Activated naive CD8-positive, alpha-beta T cell treated with anti-CD3 and anti-CD28 coated beads for 36 hours (primary cell): Measurements from ENCODE around the gene LASP1. TPM values are rescaled to one million over a fixed set of nuclear protein-coding genes. Genes with fewer than 3 reads are reported as not detected.

Experiments
- DNase-seq: peaks from one replicate; pipeline ENCODE4 v3.0.0; 2021
- H3K27ac Mint-ChIP-seq: one replicate; pipeline ENCODE4 v1.8.0; 2022; ENCODE audit warnings: mild to moderate bottlenecking, moderate library complexity, mixed read lengths
- H3K27me3 Mint-ChIP-seq: one replicate; pipeline ENCODE4 v1.8.0; 2022; ENCODE audit warnings: mild to moderate bottlenecking, mixed read lengths
- H3K36me3 Mint-ChIP-seq: one replicate; pipeline ENCODE4 v1.8.0; 2021; ENCODE audit warnings: mild to moderate bottlenecking, mixed read lengths
- H3K4me1 Mint-ChIP-seq: one replicate; pipeline ENCODE4 v1.8.0; 2021; ENCODE audit warnings: mixed read lengths
- H3K4me3 Mint-ChIP-seq: one replicate; pipeline ENCODE4 v1.8.0; 2022; ENCODE audit warnings: mild to moderate bottlenecking, moderate library complexity, mixed read lengths
- H3K9me3 Mint-ChIP-seq: one replicate; pipeline ENCODE4 v1.8.0; 2022; ENCODE audit warnings: mixed read lengths
- total RNA-seq, 2 experiments: library from RNA; stranded (reverse); gene quantifications; one replicate each; pipeline ENCODE4 v1.2.3, GENCODE V29; 2021

Gene LASP1
- total RNA-seq, 2 experiments from 2014 or later, result 131 TPM

GRCh38 chr17:38877130-38877851 lies 7.4 kb downstream of the LASP1 start:
- H3K27me3 Mint-ChIP-seq, result no peaks in the 10 kb centered on the region
- no peaks in the 10 kb centered on the region for H3K9me3 Mint-ChIP-seq
- H3K36me3 Mint-ChIP-seq, result peaks cover 48% of the 10 kb centered on the region
- peak overlapping the region; percentile 87 for H3K27ac Mint-ChIP-seq
- DNase-seq, result peak; percentile 56
- peaks cover 93% of the 10 kb centered on the region for H3K4me1 Mint-ChIP-seq
- peak overlapping the region; percentile 62 for H3K4me3 Mint-ChIP-seq

GRCh38 chr17:38879878-38880665 lies 10.2 kb downstream of the LASP1 start:
- peak overlapping the region; percentile 96 for H3K27ac Mint-ChIP-seq
- H3K27me3 Mint-ChIP-seq, result no peaks in the 10 kb centered on the region
- peak overlapping the region; percentile 44 for H3K4me3 Mint-ChIP-seq
- H3K36me3 Mint-ChIP-seq, result peaks cover 61% of the 10 kb centered on the region
- peaks cover 91% of the 10 kb centered on the region for H3K4me1 Mint-ChIP-seq
- DNase-seq, result no peak
- no peaks in the 10 kb centered on the region for H3K9me3 Mint-ChIP-seq

GRCh38 chr17:38881600-38882191 lies 11.8 kb downstream of the LASP1 start:
- H3K27me3 Mint-ChIP-seq, result no peaks in the 10 kb centered on the region
- H3K36me3 Mint-ChIP-seq, result peaks cover 65% of the 10 kb centered on the region
- peak overlapping the region; percentile 69 for H3K4me3 Mint-ChIP-seq
- peak; percentile 75 for DNase-seq
- H3K9me3 Mint-ChIP-seq, result no peaks in the 10 kb centered on the region
- H3K27ac Mint-ChIP-seq, result peak overlapping the region; percentile 96
- H3K4me1 Mint-ChIP-seq, result peaks cover 92% of the 10 kb centered on the region

- Mint-ChIP-seq H3K4me3 (no peak overlapping the region), H3K9me3 (no peaks in the 10 kb centered on the region), H3K27ac (peak overlapping the region; percentile 96), H3K27me3 (no peaks in the 10 kb centered on the region), H3K4me1 (peaks cover 92% of the 10 kb centered on the region), H3K36me3 (peaks cover 62% of the 10 kb centered on the region)
- DNase-seq, result no peak
Measured at GRCh38 chr17:38882870-38883269, 13.0 kb downstream of the LASP1 start.

GRCh38 chr17:38883592-38884526 lies 14.0 kb downstream of the LASP1 start:
- H3K9me3 Mint-ChIP-seq, result no peaks in the 10 kb centered on the region
- H3K4me1 Mint-ChIP-seq, result peaks cover 90% of the 10 kb centered on the region
- H3K4me3 Mint-ChIP-seq, result peak overlapping the region; percentile 71
- H3K27ac Mint-ChIP-seq, result peak overlapping the region; percentile 96
- no peak for DNase-seq
- H3K36me3 Mint-ChIP-seq, result peaks cover 56% of the 10 kb centered on the region
- no peaks in the 10 kb centered on the region for H3K27me3 Mint-ChIP-seq

GRCh38 chr17:38885044-38885727 lies 15.3 kb downstream of the LASP1 start:
- H3K9me3 Mint-ChIP-seq, result no peaks in the 10 kb centered on the region
- peaks cover 58% of the 10 kb centered on the region for H3K36me3 Mint-ChIP-seq
- H3K4me3 Mint-ChIP-seq, result peak overlapping the region; percentile 0
- DNase-seq, result no peak
- peak overlapping the region; percentile 15 for H3K27ac Mint-ChIP-seq
- H3K27me3 Mint-ChIP-seq, result no peaks in the 10 kb centered on the region
- peaks cover 90% of the 10 kb centered on the region for H3K4me1 Mint-ChIP-seq

- H3K4me3 Mint-ChIP-seq, result peak overlapping the region; percentile 0
- H3K9me3 Mint-ChIP-seq, result no peaks in the 10 kb centered on the region
- H3K27me3 Mint-ChIP-seq, result no peaks in the 10 kb centered on the region
- peaks cover 57% of the 10 kb centered on the region for H3K36me3 Mint-ChIP-seq
- DNase-seq, result no peak
- peak overlapping the region; percentile 51 for H3K27ac Mint-ChIP-seq
- H3K4me1 Mint-ChIP-seq, result peaks cover 90% of the 10 kb centered on the region
Measured at GRCh38 chr17:38885728-38886642, 16.1 kb downstream of the LASP1 start.

GRCh38 chr17:38886643-38887010 lies 16.8 kb downstream of the LASP1 start:
- Mint-ChIP-seq H3K27me3 (no peaks in the 10 kb centered on the region), H3K9me3 (no peaks in the 10 kb centered on the region), H3K36me3 (peaks cover 50% of the 10 kb centered on the region), H3K4me3 (peak overlapping the region; percentile 22), H3K27ac (peak overlapping the region; percentile 51), H3K4me1 (peaks cover 89% of the 10 kb centered on the region)
- DNase-seq, result no peak

- Mint-ChIP-seq H3K27me3 (no peaks in the 10 kb centered on the region), H3K4me3 (no peak overlapping the region), H3K36me3 (peaks cover 39% of the 10 kb centered on the region), H3K9me3 (no peaks in the 10 kb centered on the region), H3K4me1 (peaks cover 87% of the 10 kb centered on the region), H3K27ac (no peak overlapping the region)
- no peak for DNase-seq
Measured at GRCh38 chr17:38888842-38889241, 19.0 kb downstream of the LASP1 start.

- H3K27me3 Mint-ChIP-seq, result no peaks in the 10 kb centered on the region
- peaks cover 44% of the 10 kb centered on the region for H3K36me3 Mint-ChIP-seq
- H3K27ac Mint-ChIP-seq, result peak overlapping the region; percentile 75
- H3K9me3 Mint-ChIP-seq, result no peaks in the 10 kb centered on the region
- DNase-seq, result no peak
- peaks cover 89% of the 10 kb centered on the region for H3K4me1 Mint-ChIP-seq
- peak overlapping the region; percentile 45 for H3K4me3 Mint-ChIP-seq
Measured at GRCh38 chr17:38889745-38890409, 20.0 kb downstream of the LASP1 start.

GRCh38 chr17:38890410-38890746 lies 20.5 kb downstream of the LASP1 start:
- Mint-ChIP-seq H3K4me3 (peak overlapping the region; percentile 45), H3K36me3 (peaks cover 42% of the 10 kb centered on the region), H3K27me3 (no peaks in the 10 kb centered on the region), H3K27ac (peak overlapping the region; percentile 75), H3K9me3 (no peaks in the 10 kb centered on the region), H3K4me1 (peaks cover 84% of the 10 kb centered on the region)
- no peak for DNase-seq

- H3K36me3 Mint-ChIP-seq, result peaks cover 45% of the 10 kb centered on the region
Measured at GRCh38 chr17:38891441-38891840, 21.6 kb downstream of the LASP1 start.

GRCh38 chr17:38892083-38892482 lies 22.2 kb downstream of the LASP1 start:
- H3K27me3 Mint-ChIP-seq, result no peaks in the 10 kb centered on the region
- peaks cover 51% of the 10 kb centered on the region for H3K36me3 Mint-ChIP-seq
- peak overlapping the region; percentile 4 for H3K4me3 Mint-ChIP-seq
- H3K27ac Mint-ChIP-seq, result peak overlapping the region; percentile 75
- DNase-seq, result no peak
- peaks cover 82% of the 10 kb centered on the region for H3K4me1 Mint-ChIP-seq
- no peaks in the 10 kb centered on the region for H3K9me3 Mint-ChIP-seq

More at GRCh38 chr17:38891441-38891840, 21.6 kb downstream of the LASP1 start:
- H3K27ac Mint-ChIP-seq, result peak overlapping the region; percentile 75
- no peak for DNase-seq
- peak overlapping the region; percentile 4 for H3K4me3 Mint-ChIP-seq
- H3K27me3 Mint-ChIP-seq, result no peaks in the 10 kb centered on the region
- peaks cover 82% of the 10 kb centered on the region for H3K4me1 Mint-ChIP-seq
- no peaks in the 10 kb centered on the region for H3K9me3 Mint-ChIP-seq
